Measurements from ENCODE around the gene WARS2.

Gene WARS2

DNA sequence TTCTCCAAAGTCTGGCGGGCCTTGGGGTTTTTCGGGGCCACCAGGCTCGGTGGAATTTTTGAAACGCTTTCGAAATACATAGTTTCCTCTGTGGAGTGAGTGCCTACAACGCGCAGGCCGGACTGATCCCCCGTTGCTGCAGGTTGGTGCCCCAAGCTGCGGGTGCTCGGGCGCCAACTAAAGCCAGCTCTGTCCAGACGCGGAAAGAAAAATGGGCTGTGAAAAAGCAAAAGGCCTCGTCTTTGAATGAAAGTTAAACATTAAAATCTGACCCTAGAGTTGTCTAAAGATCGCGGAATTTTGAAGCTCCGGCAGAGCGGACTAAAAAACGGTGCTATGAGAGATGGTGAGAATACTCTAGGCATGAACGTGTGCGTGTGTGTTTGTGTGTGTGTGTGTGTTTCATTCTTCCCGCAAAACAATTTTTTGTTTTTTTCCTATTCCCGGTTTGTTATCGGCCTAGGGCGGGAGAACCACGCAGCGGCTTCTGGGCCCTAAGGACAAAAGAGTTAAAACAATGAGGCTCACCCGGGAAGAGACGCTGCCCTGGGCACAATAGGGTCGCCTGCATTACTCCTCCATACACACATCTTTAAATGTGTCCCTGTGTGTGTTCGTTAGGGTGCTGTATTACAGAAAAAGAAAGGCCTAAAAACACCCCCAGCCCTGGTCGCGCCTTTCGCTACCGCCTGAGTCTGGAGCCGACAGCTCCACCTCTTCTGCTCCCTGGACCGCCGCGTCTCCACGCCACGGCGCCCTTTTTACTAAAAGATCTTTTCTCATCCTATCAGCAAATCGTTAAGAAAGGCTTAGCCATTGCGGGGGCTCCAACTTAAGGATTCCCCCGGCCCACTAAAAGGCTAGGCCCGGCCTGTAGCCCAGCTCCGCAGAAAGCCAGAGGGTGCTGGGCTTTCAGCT is 155.5 kb downstream of the WARS2 start:
- Mint-ChIP-seq H3K4me1 (ENCODE audit: low read depth in 2 of 2) (peaks cover 3 to 12% of the 10 kb centered on the region in 2 donors), H3K4me3 (peak overlapping the region in 1 of 2 donors; percentile 43), H3K9me3 (peaks cover 0 to 6% of the 10 kb centered on the region in 2 donors), H3K36me3 (ENCODE audit: insufficient read depth) (no peaks in the 10 kb centered on the region), H3K27ac (no peak overlapping the region), H3K27me3 (peaks cover 93 to 100% of the 10 kb centered on the region in 2 donors)
- DNase-seq (no peak), ATAC-seq (replicated peaks) (no peak)

DNA sequence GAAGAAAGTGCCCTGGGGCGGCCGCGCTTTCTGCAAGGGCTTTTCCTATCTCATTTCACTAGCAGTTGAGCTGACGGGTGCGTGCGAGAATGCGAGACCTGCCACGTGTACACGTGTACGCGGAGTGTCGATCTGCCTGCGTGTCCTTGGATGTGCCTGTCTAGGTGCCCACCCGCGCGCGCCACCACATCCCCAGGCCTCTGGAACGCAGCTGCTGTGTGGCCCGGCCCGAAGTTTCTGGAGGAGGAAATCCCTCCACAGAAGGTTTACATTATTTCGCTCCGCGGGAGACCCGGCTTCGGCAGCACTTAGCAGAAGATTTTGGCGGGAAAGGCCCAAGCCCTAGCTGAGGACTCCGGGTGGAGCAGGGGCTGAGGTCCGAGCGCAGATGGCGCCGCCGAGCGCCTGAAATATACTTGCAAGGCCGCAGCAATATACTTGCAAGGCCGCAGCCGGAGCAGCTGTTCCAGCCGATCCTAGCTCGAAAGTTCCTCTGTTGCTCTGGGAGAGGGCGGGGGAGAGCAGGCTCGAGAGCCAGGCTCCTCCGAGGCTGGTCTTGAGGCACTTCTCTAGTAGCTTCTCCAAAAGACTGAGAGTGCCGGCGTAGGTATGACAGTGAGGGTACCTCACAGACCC is 156.2 kb downstream of the WARS2 start:
- peaks cover 3 to 10% of the 10 kb centered on the region in 2 donors for H3K4me1 Mint-ChIP-seq (ENCODE audit: low read depth in 2 of 2)
- peaks cover 94 to 100% of the 10 kb centered on the region in 2 donors for H3K27me3 Mint-ChIP-seq
- H3K36me3 Mint-ChIP-seq (ENCODE audit: insufficient read depth), result no peaks in the 10 kb centered on the region
- no peak for ATAC-seq (replicated peaks)
- H3K9me3 Mint-ChIP-seq, result peaks cover 0 to 7% of the 10 kb centered on the region in 2 donors
- H3K27ac Mint-ChIP-seq, result no peak overlapping the region
- DNase-seq, result no peak
- H3K4me3 Mint-ChIP-seq, result no peak overlapping the region

GRCh38 chr1:118983558-118984041 is 156.9 kb downstream of the WARS2 start:
- H3K27ac Mint-ChIP-seq, result no peak overlapping the region
- H3K27me3 Mint-ChIP-seq, result peaks cover 93 to 100% of the 10 kb centered on the region in 2 donors
- H3K4me3 Mint-ChIP-seq, result no peak overlapping the region
- H3K4me1 Mint-ChIP-seq (ENCODE audit: low read depth in 2 of 2), result peaks cover 3 to 9% of the 10 kb centered on the region in 2 donors
- no peak for ATAC-seq (replicated peaks)
- no peaks in the 10 kb centered on the region for H3K36me3 Mint-ChIP-seq (ENCODE audit: insufficient read depth)
- no peak for DNase-seq
- peaks cover 0 to 7% of the 10 kb centered on the region in 2 donors for H3K9me3 Mint-ChIP-seq

DNA sequence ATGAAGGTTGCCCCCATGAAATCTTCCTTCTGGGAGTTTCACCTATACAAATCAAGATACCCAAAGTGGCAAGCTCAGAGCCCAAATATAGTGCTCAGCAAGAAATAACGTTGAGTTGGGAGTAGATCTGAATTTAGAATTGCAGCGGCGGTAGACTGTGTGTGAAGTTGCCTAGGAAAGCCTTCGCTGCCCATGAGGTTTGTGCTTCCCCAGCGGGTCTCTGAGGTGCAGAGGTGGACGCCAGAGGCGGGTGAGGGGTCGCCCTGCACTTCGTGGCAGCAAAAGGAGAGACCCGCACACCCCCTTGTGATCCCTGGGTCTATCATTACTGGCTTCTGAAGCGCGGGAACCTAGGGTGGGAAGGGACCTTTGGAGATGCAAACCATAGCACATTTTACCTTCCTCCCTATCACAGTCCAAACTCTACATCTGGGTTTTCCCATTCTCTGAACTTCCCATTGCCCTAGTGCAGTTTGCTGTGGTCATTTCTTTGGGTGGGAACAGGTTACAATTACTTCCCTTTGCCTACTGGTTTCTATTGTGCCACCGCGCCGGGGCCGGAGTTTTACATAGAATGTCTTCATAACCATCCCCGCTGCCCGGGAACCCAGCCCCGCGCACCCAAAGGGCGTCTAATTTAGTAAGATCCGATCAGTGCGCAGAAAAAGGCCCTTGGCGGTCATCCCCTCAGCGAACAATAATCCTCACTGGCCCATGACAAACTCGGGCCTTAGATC is 157.5 kb downstream of the WARS2 start:
- no peak overlapping the region for H3K27ac Mint-ChIP-seq
- DNase-seq (no peak), ATAC-seq (replicated peaks) (no peak)
- peaks cover 0 to 7% of the 10 kb centered on the region in 2 donors for H3K9me3 Mint-ChIP-seq
- H3K4me1 Mint-ChIP-seq (ENCODE audit: low read depth in 2 of 2), result peaks cover 3 to 9% of the 10 kb centered on the region in 2 donors
- no peaks in the 10 kb centered on the region for H3K36me3 Mint-ChIP-seq (ENCODE audit: insufficient read depth)
- H3K27me3 Mint-ChIP-seq, result peaks cover 93 to 100% of the 10 kb centered on the region in 2 donors
- H3K4me3 Mint-ChIP-seq, result no peak overlapping the region

- Mint-ChIP-seq H3K9me3 (peaks cover 0 to 7% of the 10 kb centered on the region in 2 donors), H3K4me1 (ENCODE audit: low read depth in 2 of 2) (peaks cover 3 to 9% of the 10 kb centered on the region in 2 donors), H3K4me3 (no peak overlapping the region), H3K27ac (no peak overlapping the region), H3K27me3 (peaks cover 96 to 100% of the 10 kb centered on the region in 2 donors), H3K36me3 (ENCODE audit: insufficient read depth) (no peaks in the 10 kb centered on the region)
- DNase-seq (no peak), ATAC-seq (replicated peaks) (no peak)
Measured at GRCh38 chr1:118982266-118982665, 158.2 kb downstream of the WARS2 start.

DNA sequence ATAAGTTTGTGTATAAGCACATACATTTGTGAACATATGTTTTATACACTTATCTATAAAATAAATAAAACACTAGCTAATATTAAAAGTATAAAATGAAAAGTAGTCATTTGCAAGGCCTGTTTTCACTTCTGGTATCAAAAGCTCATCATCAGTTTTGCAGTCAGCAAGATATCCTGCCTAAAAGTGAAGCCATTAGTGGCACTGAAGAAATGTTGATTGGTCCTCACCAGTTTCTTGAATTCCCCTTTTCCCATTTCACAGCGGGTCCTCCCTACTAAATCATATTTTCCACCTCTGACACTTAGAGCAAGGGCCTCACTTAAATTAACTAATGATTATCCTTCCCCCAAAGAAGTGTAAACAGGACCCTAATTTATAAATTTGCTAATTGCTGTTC is 159.0 kb downstream of the WARS2 start:
- Mint-ChIP-seq H3K4me1 (ENCODE audit: low read depth in 2 of 2) (peaks cover 3 to 8% of the 10 kb centered on the region in 2 donors), H3K9me3 (peaks cover 0 to 7% of the 10 kb centered on the region in 2 donors), H3K27me3 (peaks cover 91 to 98% of the 10 kb centered on the region in 2 donors), H3K4me3 (no peak overlapping the region), H3K27ac (no peak overlapping the region), H3K36me3 (ENCODE audit: insufficient read depth) (no peaks in the 10 kb centered on the region)
- ATAC-seq (replicated peaks) (no peak), DNase-seq (no peak)
